K562 (cell line): ENCODE data around the gene SMIM41. TPM values are rescaled to one million over a fixed set of nuclear protein-coding genes. Genes with fewer than 3 reads are reported as not detected.

Experiments used
- ASH1L ChIP-seq: fragments of 450-650 bp; IDR thresholded peaks from 2 replicates; pipeline ENCODE4 v1.6.1; 2018; ENCODE audit warnings: borderline replicate concordance, mild to moderate bottlenecking, low read depth; ENCODE audit not compliant: partially characterized antibody
- BDP1 ChIP-seq: IDR thresholded peaks from 3 replicates; pipeline ENCODE4 v1.6.1; 2011; ENCODE audit not compliant: insufficient read length, insufficient read depth
- CHD4 ChIP-seq: fragments of 200-600 bp; sonication (generic); IDR thresholded peaks from 3 replicates; pipeline ENCODE4 v1.6.1; 2012; ENCODE audit warnings: low read depth, mild to moderate bottlenecking, mixed read lengths, low read length, inconsistent platforms; ENCODE audit not compliant: insufficient read depth, insufficient replicate concordance, poor library complexity, severe bottlenecking
- DPF2 ChIP-seq: fragments of 450-650 bp; IDR thresholded peaks from 2 replicates; pipeline ENCODE4 v1.6.1; 2016
- FOXM1 ChIP-seq, 2 experiments: fragments of 450-650 bp in 1 of 2; sonication (generic) in 1 of 2; formaldehyde crosslinking in 1 of 2; IDR thresholded peaks; 2 replicates each; pipeline versions ENCODE4 v1.6.1 to v1.9.0; 2017 to 2022; ENCODE audit warnings: low read depth in 2 of 2, mild to moderate bottlenecking in 2 of 2, missing genetic modification reagents in 1 of 2, moderate library complexity in 1 of 2
- HIVEP1 ChIP-seq: fragments of 250-450 bp; sonication (Bioruptor Pico); IDR thresholded peaks from 2 replicates; pipeline ENCODE4 v1.4.0; 2020; ENCODE audit warnings: mild to moderate bottlenecking
- HNRNPLL ChIP-seq: fragments of 200-400 bp; formaldehyde crosslinking; IDR thresholded peaks from 2 replicates; pipeline ENCODE4 v1.6.1; 2017; ENCODE audit warnings: low read length, low read depth, mild to moderate bottlenecking; ENCODE audit not compliant: poor library complexity, severe bottlenecking
- HOXB6 ChIP-seq: fragments of 250-450 bp; sonication (Bioruptor Pico); IDR thresholded peaks from 2 replicates; pipeline ENCODE4 v1.5.1; 2022; ENCODE audit warnings: mild to moderate bottlenecking, borderline replicate concordance
- MED1 ChIP-seq: sonication (generic); formaldehyde crosslinking; IDR thresholded peaks from 2 replicates; pipeline ENCODE4 v1.8.1; 2023; ENCODE audit warnings: missing genetic modification reagents, borderline replicate concordance
- MTA2 ChIP-seq: fragments of 450-650 bp; IDR thresholded peaks from 2 replicates; pipeline ENCODE4 v1.6.1; 2016; ENCODE audit warnings: low read depth
- RBM14 ChIP-seq: fragments of 200-400 bp; formaldehyde crosslinking; IDR thresholded peaks from 2 replicates; pipeline ENCODE4 v1.6.1; 2018; ENCODE audit warnings: low read depth, mild to moderate bottlenecking, low read length, moderate library complexity, borderline replicate concordance; ENCODE audit not compliant: insufficient read depth
- SP2 ChIP-seq: IDR thresholded peaks from 2 replicates; pipeline ENCODE4 v1.6.1; 2011; ENCODE audit warnings: mild to moderate bottlenecking, low read depth, low read length, moderate library complexity; ENCODE audit not compliant: poor library complexity, severe bottlenecking; ENCODE audit errors: extremely low read depth
- STAT6 ChIP-seq: sonication (generic); formaldehyde crosslinking; IDR thresholded peaks from 2 replicates; pipeline ENCODE4 v1.8.1; 2023; ENCODE audit warnings: mild to moderate bottlenecking, missing genetic modification reagents
- TAF9B ChIP-seq: fragments of 450-650 bp; IDR thresholded peaks from 2 replicates; pipeline ENCODE4 v1.6.1; 2018; ENCODE audit warnings: mild to moderate bottlenecking; ENCODE audit not compliant: partially characterized antibody
- TGIF2 ChIP-seq: sonication (generic); formaldehyde crosslinking; IDR thresholded peaks from 2 replicates; pipeline ENCODE4 v1.8.1; 2022; ENCODE audit warnings: mild to moderate bottlenecking, missing genetic modification reagents, moderate library complexity
- UBTF ChIP-seq, 2 experiments: IDR thresholded peaks; 2 replicates each; pipeline ENCODE4 v1.6.1; 2012; ENCODE audit warnings: improper control_type of control experiment in 2 of 2, low read depth in 2 of 2, low read length in 2 of 2, borderline replicate concordance in 1 of 2
- ZKSCAN1 ChIP-seq: fragments of 150-350 bp; IDR thresholded peaks from 2 replicates; pipeline ENCODE4 v1.6.1; 2016; ENCODE audit warnings: low read depth, low read length
- ZNF384 ChIP-seq: IDR thresholded peaks from 2 replicates; pipeline ENCODE4 v1.6.1; 2012; ENCODE audit warnings: low read depth, low read length, improper control_type of control experiment
- ZNF449 ChIP-seq: fragments of 250-450 bp; sonication (Bioruptor Pico); IDR thresholded peaks from 2 replicates; pipeline ENCODE4 v1.8.0; 2022; ENCODE audit warnings: moderate library complexity, mild to moderate bottlenecking, inconsistent platforms
- ZNF507 ChIP-seq: conservative IDR thresholded peaks from 2 replicates; pipeline ENCODE4 v1.6.1; 2017; ENCODE audit warnings: missing genetic modification characterization, missing compliant biosample characterization
- ZNF764 ChIP-seq: fragments of 250-450 bp; sonication (Bioruptor Pico); IDR thresholded peaks from 2 replicates; pipeline ENCODE4 v1.4.0; 2020; ENCODE audit warnings: low read depth, mild to moderate bottlenecking, moderate library complexity
- polyA plus RNA-seq, 8 experiments: library from polyadenylated mRNA; depleted of rRNA in 4 of 8; stranded (reverse) in 5 of 8; unstranded in 3 of 8; fragments of >200 nt; fragmentation: Nextera tagmentation in 2 of 8; fragmentation: Illumina TruSeq in 1 of 8; extraction: Ambion mirVana in 2 of 8; extraction: Trizol in 1 of 8; gene quantifications; 2 replicates each; pipeline versions ENCODE4 v1.2.1 to v1.2.3, GENCODE V29; 2011 to 2014; ENCODE audit warnings: inconsistent platforms in 1 of 8, missing spikeins in 1 of 8
- total RNA-seq, 7 experiments: library from RNA; depleted of rRNA in 6 of 7; stranded (reverse); fragments of >200 nt in 6 of 7; fragmentation: Illumina TruSeq in 2 of 7; extraction: Trizol in 2 of 7; gene quantifications; 2 replicates each; pipeline versions ENCODE4 v1.2.1 to v1.2.3, GENCODE V29; 2011 to 2021; ENCODE audit warnings: low replicate concordance in 1 of 7

Gene SMIM41
- total and polyA plus RNA-seq, 9 of the 15 experiments (the other 6 are each of a cell fraction or from before 2014, with no cell fraction given), result not detected

- TF ChIP-seq ZNF449 (CRISPR knock-in tag) (no peak), RBM14 (no peak), SP2 (peak; percentile 99), HOXB6 (CRISPR knock-in tag) (no peak), ZNF507 (tag) (no peak), FOXM1 (IDR thresholded peaks at IDR 0.05; ENCODE audit: low read depth) (peak; percentile 83), FOXM1 (CRISPR knock-in tag; IDR thresholded peaks at IDR 0.05; ENCODE audit: low read depth) (no peak), ZKSCAN1 (no peak), ASH1L (peak; percentile 90), DPF2 (peak; percentile 64), BDP1 (no peak), HNRNPLL (no peak), TAF9B (no peak), ZNF764 (no peak), MTA2 (no peak), HIVEP1 (CRISPR knock-in tag) (no peak), TGIF2 (CRISPR knock-in tag) (no peak; the same call in 1 of the 2 replicates), ZNF384 (peak; percentile 72), MED1 (CRISPR knock-in tag) (no peak), UBTF (IDR thresholded peaks at IDR 0.05; ENCODE audit: borderline replicate concordance in 1 of 2, low read depth in 2 of 2, low read length in 2 of 2) (no peak), CHD4 (no peak), STAT6 (no peak)
These were observed 9.9 kb upstream of the SMIM41 start, which contains the start of gene ATG101 (continued) for GRCh38 chr12:52069327-52070184.
